ENCODE data around the gene SMIM38. TPM values are rescaled to one million over a fixed set of nuclear protein-coding genes. Genes with fewer than 3 reads are reported as not detected.

SMIM38 gene
- total RNA-seq, 5 donors from 2014 or later (not counting 1 experiment from before 2014, with no cell fraction given), result 0.12 to 1.7 (median 0.92) TPM

DNA sequence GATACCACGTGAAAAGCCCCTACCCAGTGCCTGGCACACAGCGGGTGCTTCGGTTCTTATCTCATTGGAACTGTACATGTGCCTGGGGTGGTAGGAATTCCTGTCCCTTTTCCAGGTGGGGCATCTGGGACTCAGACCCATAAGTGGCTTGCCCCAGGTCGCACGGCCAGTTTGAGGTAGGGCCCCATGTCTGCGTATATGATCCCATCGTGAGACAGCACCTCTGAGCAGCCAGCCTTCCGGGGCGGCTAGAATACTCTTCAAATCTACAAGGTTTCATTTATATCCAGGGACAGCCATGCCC is 33.5 kb upstream of the SMIM38 start:
- Mint-ChIP-seq H3K27ac (peak overlapping the region; percentile 85 to 89), H3K27me3 (no peaks in the 10 kb centered on the region), H3K4me3 (peak overlapping the region in 1 of 3 donors; percentile 72), H3K4me1 (peaks cover 34 to 44% (median 40%) of the 10 kb centered on the region in 3 donors), H3K36me3 (no peaks in the 10 kb centered on the region), H3K9me3 (peaks cover 0 to 5% (median 0%) of the 10 kb centered on the region in 3 donors)
- no peak overlapping the region for H3K4me3 ChIP-seq (ENCODE audit: control insufficient read depth in 1 of 2, extremely low read depth in 1 of 2, low read length in 1 of 2)
- peaks cover 30 to 44% of the 10 kb centered on the region in 2 experiments for H3K4me1 ChIP-seq (ENCODE audit: control insufficient read depth in 1 of 2, extremely low read depth in 1 of 2, insufficient read depth in 2 of 2, low read length in 2 of 2)
- no peak overlapping the region for H3K27ac ChIP-seq (ENCODE audit: low read length)
- peaks cover 0 to 15% of the 10 kb centered on the region in 2 experiments for H3K27me3 ChIP-seq (replicated peaks in 1 of 2; ENCODE audit: control insufficient read depth in 2 of 2, extremely low read depth in 1 of 2, insufficient read depth in 2 of 2, low read length in 1 of 2)
- H3K36me3 ChIP-seq (ENCODE audit: control insufficient read depth in 2 of 2, extremely low read depth in 1 of 2, insufficient read depth in 1 of 2, low read length in 1 of 2), result no peaks in the 10 kb centered on the region
- ChIA-PET POLR2A (no interaction called here), CTCF (no interaction called here)
- DNase-seq (no peak), ATAC-seq (replicated peaks in 1 of 4) (no peak)
- 94% methylated on average over 4 of the region's 9 CpGs for WGBS (ENCODE audit: insufficient coverage)
- no peaks in the 10 kb centered on the region for H3K9me3 ChIP-seq

- Histone ChIP-seq H3K27ac (ENCODE audit: low read length) (peak overlapping the region; percentile 45), H3K27me3 (replicated peaks in 1 of 2; ENCODE audit: control insufficient read depth in 2 of 2, extremely low read depth in 1 of 2, insufficient read depth in 2 of 2, low read length in 1 of 2) (peaks cover 0 to 12% of the 10 kb centered on the region in 2 experiments), H3K4me3 (ENCODE audit: control insufficient read depth in 1 of 2, extremely low read depth in 1 of 2, low read length in 1 of 2) (peak overlapping the region; percentile 31 to 44), H3K4me1 (ENCODE audit: control insufficient read depth in 1 of 2, extremely low read depth in 1 of 2, insufficient read depth in 2 of 2, low read length in 2 of 2) (peaks cover 30 to 44% of the 10 kb centered on the region in 2 experiments), H3K36me3 (ENCODE audit: control insufficient read depth in 2 of 2, extremely low read depth in 1 of 2, insufficient read depth in 1 of 2, low read length in 1 of 2) (no peaks in the 10 kb centered on the region), H3K9me3 (no peaks in the 10 kb centered on the region)
- Mint-ChIP-seq H3K27me3 (no peaks in the 10 kb centered on the region), H3K36me3 (no peaks in the 10 kb centered on the region), H3K27ac (peak overlapping the region; percentile 85 to 89), H3K4me1 (peaks cover 34 to 44% (median 40%) of the 10 kb centered on the region in 3 donors), H3K4me3 (peak overlapping the region; percentile 59 to 72 (median 72)), H3K9me3 (peaks cover 0 to 5% (median 0%) of the 10 kb centered on the region in 3 donors)
- DNase-seq (peak; percentile 12 to 72 (median 43)), ATAC-seq (replicated peaks in 1 of 4) (peak; percentile 69 to 94 (median 76))
- WGBS (ENCODE audit: insufficient coverage), result 18% methylated on average over 26 of the region's 27 CpGs
- POLR2A ChIA-PET, result interaction anchor here in 1 of 2 donors (0.7 kb wide), 1 partner anchor 534 kb away, joined by 3 read pairs; no protein-coding TSS in a partner anchor
- CTCF ChIA-PET, result no interaction called here
These were observed 32.9 kb upstream of the SMIM38 start for GRCh38 chr11:69122630-69123431.

GRCh38 chr11:69123593-69124545 is 31.9 kb upstream of the SMIM38 start:
- H3K9me3 Mint-ChIP-seq, result peaks cover under 1 to 9% (median 9%) of the 10 kb centered on the region in 3 donors
- H3K36me3 Mint-ChIP-seq, result no peaks in the 10 kb centered on the region
- Histone ChIP-seq H3K4me1 (ENCODE audit: control insufficient read depth in 1 of 2, extremely low read depth in 1 of 2, insufficient read depth in 2 of 2, low read length in 2 of 2) (peaks cover 30 to 44% of the 10 kb centered on the region in 2 experiments), H3K4me3 (ENCODE audit: control insufficient read depth in 1 of 2, extremely low read depth in 1 of 2, low read length in 1 of 2) (peak overlapping the region in 1 of 2 donors; percentile 44), H3K36me3 (ENCODE audit: control insufficient read depth in 2 of 2, extremely low read depth in 1 of 2, insufficient read depth in 1 of 2, low read length in 1 of 2) (no peaks in the 10 kb centered on the region), H3K27ac (ENCODE audit: low read length) (peak overlapping the region; percentile 45), H3K9me3 (no peaks in the 10 kb centered on the region), H3K27me3 (replicated peaks in 1 of 2; ENCODE audit: control insufficient read depth in 2 of 2, extremely low read depth in 1 of 2, insufficient read depth in 2 of 2, low read length in 1 of 2) (peaks cover 0 to 12% of the 10 kb centered on the region in 2 experiments)
- ATAC-seq (replicated peaks in 1 of 4) (peak in 3 of 4 experiments; percentile 5 to 25 (median 14)), DNase-seq (no peak)
- no peaks in the 10 kb centered on the region for H3K27me3 Mint-ChIP-seq
- POLR2A ChIA-PET, result no interaction called here
- H3K4me1 Mint-ChIP-seq, result peaks cover 34 to 44% (median 40%) of the 10 kb centered on the region in 3 donors
- 83% methylated on average over 13 of the region's 27 CpGs for WGBS (ENCODE audit: insufficient coverage)
- CTCF ChIA-PET, result no interaction called here
- H3K4me3 Mint-ChIP-seq, result peak overlapping the region; percentile 21 to 72 (median 72)
- H3K27ac Mint-ChIP-seq, result peak overlapping the region; percentile 85 to 89

DNA sequence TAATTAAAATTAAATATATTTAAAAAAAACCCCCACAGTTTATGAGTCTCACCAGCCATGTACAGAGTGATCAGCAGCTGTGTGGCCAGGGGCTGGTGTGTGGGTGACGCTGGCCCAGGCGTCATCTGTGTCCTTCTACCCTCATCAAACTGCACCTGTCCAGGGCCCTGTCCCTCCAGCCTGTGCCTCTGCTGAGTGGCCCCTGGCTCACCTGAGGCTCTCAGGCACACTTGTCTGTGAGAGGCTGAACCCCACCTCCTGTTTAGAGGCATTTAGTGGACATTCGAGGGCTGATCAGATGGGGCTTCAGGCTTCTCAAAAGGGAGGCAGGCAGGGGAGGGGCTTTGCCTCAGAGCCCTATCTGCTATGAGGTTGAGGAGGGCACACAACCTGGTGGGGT is 29.9 kb upstream of the SMIM38 start:
- no peaks in the 10 kb centered on the region for H3K36me3 ChIP-seq (ENCODE audit: control insufficient read depth in 2 of 2, extremely low read depth in 1 of 2, insufficient read depth in 1 of 2, low read length in 1 of 2)
- peaks cover 32 to 45% of the 10 kb centered on the region in 2 experiments for H3K4me1 ChIP-seq (ENCODE audit: control insufficient read depth in 1 of 2, extremely low read depth in 1 of 2, insufficient read depth in 2 of 2, low read length in 2 of 2)
- CTCF ChIA-PET, result no interaction called here
- peaks cover 43 to 48% (median 47%) of the 10 kb centered on the region in 3 donors for H3K4me1 Mint-ChIP-seq
- no peak overlapping the region for H3K27ac Mint-ChIP-seq
- peaks cover 0 to 8% of the 10 kb centered on the region in 2 experiments for H3K27me3 ChIP-seq (replicated peaks in 1 of 2; ENCODE audit: control insufficient read depth in 2 of 2, extremely low read depth in 1 of 2, insufficient read depth in 2 of 2, low read length in 1 of 2)
- H3K27ac ChIP-seq (ENCODE audit: low read length), result no peak overlapping the region
- POLR2A ChIA-PET, result no interaction called here
- no peak for DNase-seq
- no peak overlapping the region for H3K4me3 ChIP-seq (ENCODE audit: control insufficient read depth in 1 of 2, extremely low read depth in 1 of 2, low read length in 1 of 2)
- no peaks in the 10 kb centered on the region for H3K9me3 ChIP-seq
- H3K27me3 Mint-ChIP-seq, result no peaks in the 10 kb centered on the region
- WGBS (ENCODE audit: insufficient coverage), result 100% methylated on average over 2 of the region's 3 CpGs
- no peak overlapping the region for H3K4me3 Mint-ChIP-seq
- ATAC-seq (replicated peaks in 1 of 4), result no peak
- H3K36me3 Mint-ChIP-seq, result no peaks in the 10 kb centered on the region
- H3K9me3 Mint-ChIP-seq, result peaks cover 3 to 16% (median 9%) of the 10 kb centered on the region in 3 donors

- peaks cover 0 to 10% of the 10 kb centered on the region in 2 experiments for H3K27me3 ChIP-seq (replicated peaks in 1 of 2; ENCODE audit: control insufficient read depth in 2 of 2, extremely low read depth in 1 of 2, insufficient read depth in 2 of 2, low read length in 1 of 2)
- no peak overlapping the region for H3K27ac ChIP-seq (ENCODE audit: low read length)
- Mint-ChIP-seq H3K4me1 (peaks cover 43 to 48% (median 47%) of the 10 kb centered on the region in 3 donors), H3K27me3 (no peaks in the 10 kb centered on the region), H3K4me3 (no peak overlapping the region), H3K27ac (no peak overlapping the region), H3K36me3 (no peaks in the 10 kb centered on the region), H3K9me3 (peaks cover 3 to 16% (median 9%) of the 10 kb centered on the region in 3 donors)
- H3K36me3 ChIP-seq (ENCODE audit: control insufficient read depth in 2 of 2, extremely low read depth in 1 of 2, insufficient read depth in 1 of 2, low read length in 1 of 2), result no peaks in the 10 kb centered on the region
- no peaks in the 10 kb centered on the region for H3K9me3 ChIP-seq
- no peak overlapping the region for H3K4me3 ChIP-seq (ENCODE audit: control insufficient read depth in 1 of 2, extremely low read depth in 1 of 2, low read length in 1 of 2)
- ChIA-PET CTCF (no interaction called here), POLR2A (no interaction called here)
- DNase-seq (no peak), ATAC-seq (replicated peaks in 1 of 4) (no peak)
- peaks cover 36 to 45% of the 10 kb centered on the region in 2 experiments for H3K4me1 ChIP-seq (ENCODE audit: control insufficient read depth in 1 of 2, extremely low read depth in 1 of 2, insufficient read depth in 2 of 2, low read length in 2 of 2)
- WGBS (ENCODE audit: insufficient coverage), result 85% methylated on average over 7 of the region's 12 CpGs
These were observed 29.4 kb upstream of the SMIM38 start for GRCh38 chr11:69126286-69126685.

Data from T-cell (primary cell).